Neural cell (in vitro differentiated cells): ENCODE measurements around the gene GALNT10. TPM values are rescaled to one million over a fixed set of nuclear protein-coding genes. Genes with fewer than 3 reads are reported as not detected.

Experiments
- H2AFZ ChIP-seq: fragments of 200-600, 300-800 bp; sonication (generic), shearing (Covaris generic); 2 replicates; pipeline ENCODE4 v1.6.0; 2014; ENCODE audit warnings: low read depth, mild to moderate bottlenecking, antibody characterized with exemption, low read length, moderate library complexity
- H3F3A ChIP-seq: fragments of 200-600 bp; shearing (Covaris generic); 2 replicates; pipeline ENCODE4 v1.6.1; 2016; ENCODE audit warnings: mild to moderate bottlenecking, moderate library complexity, mixed read lengths, antibody characterized with exemption, low read length; ENCODE audit not compliant: insufficient read depth, poor library complexity, severe bottlenecking
- H3K27ac ChIP-seq: fragments of 200-600, 300-800 bp; sonication (generic), shearing (Covaris generic); 2 replicates; pipeline ENCODE4 v1.5.1; 2014; ENCODE audit warnings: mild to moderate bottlenecking, low read length, moderate library complexity
- H3K27me3 ChIP-seq: fragments of 300-800, 200-600 bp; sonication (generic), shearing (Covaris generic); 2 replicates; pipeline ENCODE4 v1.6.0; 2014; ENCODE audit warnings: mild to moderate bottlenecking, low read depth, low read length, moderate library complexity; ENCODE audit not compliant: insufficient read depth
- H3K36me3 ChIP-seq: fragments of 300-800, 200-600 bp; sonication (generic), shearing (Covaris generic); 2 replicates; pipeline ENCODE4 v1.5.1; 2014; ENCODE audit warnings: mild to moderate bottlenecking, antibody characterized with exemption, low read length, moderate library complexity; ENCODE audit not compliant: insufficient read depth
- H3K4me2 ChIP-seq: fragments of 300-800, 200-600 bp; sonication (generic), shearing (Covaris generic); 2 replicates; pipeline ENCODE4 v1.6.0; 2014; ENCODE audit warnings: mild to moderate bottlenecking, low read length
- H3K4me3 ChIP-seq: fragments of 300-800, 200-600 bp; sonication (generic), shearing (Covaris generic); 2 replicates; pipeline ENCODE4 v1.5.1; 2014; ENCODE audit warnings: mild to moderate bottlenecking, low read length, moderate library complexity
- H3K79me2 ChIP-seq: fragments of 200-600 bp; shearing (Covaris generic); replicated peaks from 2 replicates; pipeline ENCODE4 v1.6.0; 2014; ENCODE audit warnings: mild to moderate bottlenecking, low read length, moderate library complexity; ENCODE audit not compliant: insufficient read depth
- H3K9ac ChIP-seq: fragments of 300-800, 200-600 bp; sonication (generic), shearing (Covaris generic); 2 replicates; pipeline ENCODE4 v1.6.1; 2016; ENCODE audit warnings: mild to moderate bottlenecking, low read length, mixed read lengths
- H3K9me2 ChIP-seq: fragments of 200-600 bp; shearing (Covaris generic); 2 replicates; pipeline ENCODE4 v1.6.1; 2016; ENCODE audit warnings: mild to moderate bottlenecking, low read length, mixed read lengths; ENCODE audit not compliant: insufficient read depth
- H3K9me3 ChIP-seq: fragments of 200-600, 300-800 bp; sonication (generic), shearing (Covaris generic); 2 replicates; pipeline ENCODE4 v1.6.1; 2016; ENCODE audit warnings: mild to moderate bottlenecking, mixed run types, low read length, moderate library complexity, mixed read lengths
- H4K20me1 ChIP-seq: fragments of 200-600 bp; shearing (Covaris generic); 2 replicates; pipeline ENCODE4 v1.6.1; 2016; ENCODE audit warnings: mild to moderate bottlenecking, mixed run types; ENCODE audit not compliant: insufficient read depth
- EP300 ChIP-seq: fragments of 450-650 bp; conservative IDR thresholded peaks from 2 replicates; pipeline ENCODE4 v1.6.1; 2014; ENCODE audit warnings: antibody characterized with exemption, mild to moderate bottlenecking, moderate library complexity; ENCODE audit not compliant: poor library complexity, severe bottlenecking
- EZH2 ChIP-seq: fragments of 200-600, 300-800 bp; shearing (Covaris generic), sonication (generic); IDR thresholded peaks from 2 replicates; pipeline ENCODE4 v1.6.1; 2014; ENCODE audit warnings: antibody characterized with exemption, low read length, borderline replicate concordance, mild to moderate bottlenecking; ENCODE audit not compliant: insufficient read depth, poor library complexity, severe bottlenecking
- MXI1 ChIP-seq: fragments of 450-650 bp; conservative IDR thresholded peaks from 2 replicates; pipeline ENCODE4 v1.6.1; 2014; ENCODE audit warnings: antibody characterized with exemption, mild to moderate bottlenecking; ENCODE audit not compliant: poor library complexity, severe bottlenecking
- POLR2AphosphoS5 ChIP-seq: IDR thresholded peaks from 2 replicates; pipeline ENCODE4 v1.6.1; 2012
- RAD21 ChIP-seq: fragments of 450-650 bp; conservative IDR thresholded peaks from 2 replicates; pipeline ENCODE4 v1.6.1; 2014; ENCODE audit warnings: antibody characterized with exemption, mild to moderate bottlenecking, moderate library complexity
- SMC3 ChIP-seq: fragments of 450-650 bp; conservative IDR thresholded peaks from 2 replicates; pipeline ENCODE4 v1.6.1; 2014; ENCODE audit warnings: antibody characterized with exemption, mild to moderate bottlenecking, moderate library complexity; ENCODE audit not compliant: poor library complexity
- TAF1 ChIP-seq: IDR thresholded peaks from 2 replicates; pipeline ENCODE4 v1.6.1; 2012; ENCODE audit warnings: low read depth
- polyA plus RNA-seq: library from polyadenylated mRNA; depleted of rRNA; stranded (reverse); fragments of >200 nt; gene quantifications from 2 replicates; pipeline ENCODE4 v1.2.3, GENCODE V29; 2014
- TF ChIP-seq, protein P1 (sequence below): fragments of 450-650 bp; IDR thresholded peaks from 2 replicates; pipeline ENCODE4 v1.5.1; 2014; ENCODE audit warnings: antibody characterized with exemption, mild to moderate bottlenecking, moderate library complexity; ENCODE audit not compliant: poor library complexity, severe bottlenecking
- TF ChIP-seq, protein P2 (sequence below): IDR thresholded peaks from 2 replicates; pipeline ENCODE4 v1.6.1; 2012; ENCODE audit warnings: borderline replicate concordance

The GALNT10 gene
- polyA plus RNA-seq, 1 donor from 2014 or later, result 3.1 TPM

GRCh38 chr5:154391788-154392187 is 201.3 kb downstream of the GALNT10 start:
- H3K9me3 ChIP-seq, result no peaks in the 10 kb centered on the region
- no peak overlapping the region for H3K27ac ChIP-seq
- H3K36me3 ChIP-seq, result no peaks in the 10 kb centered on the region
- H4K20me1 ChIP-seq, result no peaks in the 10 kb centered on the region
- H3K4me2 ChIP-seq, result no peak overlapping the region
- no peak overlapping the region for H3K4me3 ChIP-seq
- no peak overlapping the region for H2AFZ ChIP-seq
- no peaks in the 10 kb centered on the region for H3K27me3 ChIP-seq
- H3K79me2 ChIP-seq, result no peaks in the 10 kb centered on the region
- H3K9ac ChIP-seq, result no peak overlapping the region
- no peaks in the 10 kb centered on the region for H3K9me2 ChIP-seq
- H3F3A ChIP-seq, result no peaks in the 10 kb centered on the region
- TF ChIP-seq EZH2, result no peak
- TF ChIP-seq, protein P1, sequence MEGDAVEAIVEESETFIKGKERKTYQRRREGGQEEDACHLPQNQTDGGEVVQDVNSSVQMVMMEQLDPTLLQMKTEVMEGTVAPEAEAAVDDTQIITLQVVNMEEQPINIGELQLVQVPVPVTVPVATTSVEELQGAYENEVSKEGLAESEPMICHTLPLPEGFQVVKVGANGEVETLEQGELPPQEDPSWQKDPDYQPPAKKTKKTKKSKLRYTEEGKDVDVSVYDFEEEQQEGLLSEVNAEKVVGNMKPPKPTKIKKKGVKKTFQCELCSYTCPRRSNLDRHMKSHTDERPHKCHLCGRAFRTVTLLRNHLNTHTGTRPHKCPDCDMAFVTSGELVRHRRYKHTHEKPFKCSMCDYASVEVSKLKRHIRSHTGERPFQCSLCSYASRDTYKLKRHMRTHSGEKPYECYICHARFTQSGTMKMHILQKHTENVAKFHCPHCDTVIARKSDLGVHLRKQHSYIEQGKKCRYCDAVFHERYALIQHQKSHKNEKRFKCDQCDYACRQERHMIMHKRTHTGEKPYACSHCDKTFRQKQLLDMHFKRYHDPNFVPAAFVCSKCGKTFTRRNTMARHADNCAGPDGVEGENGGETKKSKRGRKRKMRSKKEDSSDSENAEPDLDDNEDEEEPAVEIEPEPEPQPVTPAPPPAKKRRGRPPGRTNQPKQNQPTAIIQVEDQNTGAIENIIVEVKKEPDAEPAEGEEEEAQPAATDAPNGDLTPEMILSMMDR, result no peak
- TF ChIP-seq EP300, result no peak
- TF ChIP-seq, protein P2, sequence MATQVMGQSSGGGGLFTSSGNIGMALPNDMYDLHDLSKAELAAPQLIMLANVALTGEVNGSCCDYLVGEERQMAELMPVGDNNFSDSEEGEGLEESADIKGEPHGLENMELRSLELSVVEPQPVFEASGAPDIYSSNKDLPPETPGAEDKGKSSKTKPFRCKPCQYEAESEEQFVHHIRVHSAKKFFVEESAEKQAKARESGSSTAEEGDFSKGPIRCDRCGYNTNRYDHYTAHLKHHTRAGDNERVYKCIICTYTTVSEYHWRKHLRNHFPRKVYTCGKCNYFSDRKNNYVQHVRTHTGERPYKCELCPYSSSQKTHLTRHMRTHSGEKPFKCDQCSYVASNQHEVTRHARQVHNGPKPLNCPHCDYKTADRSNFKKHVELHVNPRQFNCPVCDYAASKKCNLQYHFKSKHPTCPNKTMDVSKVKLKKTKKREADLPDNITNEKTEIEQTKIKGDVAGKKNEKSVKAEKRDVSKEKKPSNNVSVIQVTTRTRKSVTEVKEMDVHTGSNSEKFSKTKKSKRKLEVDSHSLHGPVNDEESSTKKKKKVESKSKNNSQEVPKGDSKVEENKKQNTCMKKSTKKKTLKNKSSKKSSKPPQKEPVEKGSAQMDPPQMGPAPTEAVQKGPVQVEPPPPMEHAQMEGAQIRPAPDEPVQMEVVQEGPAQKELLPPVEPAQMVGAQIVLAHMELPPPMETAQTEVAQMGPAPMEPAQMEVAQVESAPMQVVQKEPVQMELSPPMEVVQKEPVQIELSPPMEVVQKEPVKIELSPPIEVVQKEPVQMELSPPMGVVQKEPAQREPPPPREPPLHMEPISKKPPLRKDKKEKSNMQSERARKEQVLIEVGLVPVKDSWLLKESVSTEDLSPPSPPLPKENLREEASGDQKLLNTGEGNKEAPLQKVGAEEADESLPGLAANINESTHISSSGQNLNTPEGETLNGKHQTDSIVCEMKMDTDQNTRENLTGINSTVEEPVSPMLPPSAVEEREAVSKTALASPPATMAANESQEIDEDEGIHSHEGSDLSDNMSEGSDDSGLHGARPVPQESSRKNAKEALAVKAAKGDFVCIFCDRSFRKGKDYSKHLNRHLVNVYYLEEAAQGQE, result no peak
- no peak for TF ChIP-seq RAD21
- no peak for TF ChIP-seq MXI1

GRCh38 chr5:154393850-154394249 is 203.3 kb downstream of the GALNT10 start:
- Histone ChIP-seq H2AFZ (no peak overlapping the region), H3K36me3 (no peaks in the 10 kb centered on the region), H3K27ac (no peak overlapping the region), H3K9me2 (no peaks in the 10 kb centered on the region), H3K9ac (no peak overlapping the region), H3K9me3 (no peaks in the 10 kb centered on the region), H3F3A (no peaks in the 10 kb centered on the region), H3K27me3 (no peaks in the 10 kb centered on the region), H3K79me2 (no peaks in the 10 kb centered on the region), H3K4me2 (no peak overlapping the region), H4K20me1 (no peaks in the 10 kb centered on the region), H3K4me3 (no peak overlapping the region)
- TF ChIP-seq, protein P2, result no peak
- no peak for TF ChIP-seq MXI1
- no peak for TF ChIP-seq RAD21
- TF ChIP-seq TAF1, result no peak
- no peak for TF ChIP-seq SMC3
- no peak for TF ChIP-seq EZH2
- TF ChIP-seq, protein P1, result no peak
- no peak for TF ChIP-seq POLR2AphosphoS5
- no peak for TF ChIP-seq EP300
